ENCODE measurements around the gene LPAR2. TPM values are rescaled to one million over a fixed set of nuclear protein-coding genes. Genes with fewer than 3 reads are reported as not detected.

LPAR2 gene
- total and polyA plus RNA-seq, 2 of the 13 experiments (the other 11 are each of a cell fraction or from before 2014, with no cell fraction given): 0.86 to 3.6 TPM

DNA sequence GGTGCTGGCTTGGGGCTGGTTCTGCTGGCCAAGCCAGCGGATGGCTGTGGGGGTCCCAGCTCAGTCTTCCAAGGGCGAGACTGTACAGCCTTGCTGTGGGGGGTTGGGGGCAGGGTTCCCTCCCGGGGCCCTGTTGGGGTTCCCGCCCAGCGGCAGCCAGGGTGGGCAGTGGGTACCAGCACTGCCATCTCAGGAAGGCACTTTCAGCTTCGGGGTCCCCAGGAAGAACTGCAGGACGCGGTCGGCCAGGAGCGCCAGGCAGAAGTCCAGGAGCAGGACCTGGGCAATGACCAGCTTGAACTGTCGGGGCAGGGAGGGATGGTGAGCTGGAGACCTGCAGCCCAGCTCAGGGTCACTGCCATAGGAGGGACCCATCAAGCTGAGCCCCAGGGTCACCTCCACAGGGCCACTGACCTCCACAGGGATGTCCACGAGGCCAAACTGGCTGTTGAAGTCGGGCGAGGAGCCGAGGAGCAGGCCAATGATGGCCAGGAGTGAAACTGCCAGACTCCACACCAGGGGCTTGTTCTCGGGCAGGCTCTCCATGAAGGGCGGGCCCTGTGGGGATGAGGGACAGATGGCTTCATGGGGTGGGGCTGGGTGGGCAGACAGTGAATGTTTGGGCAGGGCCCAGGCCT, 17.3 kb upstream of the LPAR2 start:
- no peak overlapping the region for H3K27ac ChIP-seq (ENCODE audit: extremely low read length, insufficient read depth, low read length)
- H3K9me3 ChIP-seq (ENCODE audit: low read length): no peaks in the 10 kb centered on the region
- TF ChIP-seq, protein P1, sequence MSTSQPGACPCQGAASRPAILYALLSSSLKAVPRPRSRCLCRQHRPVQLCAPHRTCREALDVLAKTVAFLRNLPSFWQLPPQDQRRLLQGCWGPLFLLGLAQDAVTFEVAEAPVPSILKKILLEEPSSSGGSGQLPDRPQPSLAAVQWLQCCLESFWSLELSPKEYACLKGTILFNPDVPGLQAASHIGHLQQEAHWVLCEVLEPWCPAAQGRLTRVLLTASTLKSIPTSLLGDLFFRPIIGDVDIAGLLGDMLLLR (CRISPR knock-in tag; IDR thresholded peaks at IDR 0.05): no peak
- TF ChIP-seq, protein P2, sequence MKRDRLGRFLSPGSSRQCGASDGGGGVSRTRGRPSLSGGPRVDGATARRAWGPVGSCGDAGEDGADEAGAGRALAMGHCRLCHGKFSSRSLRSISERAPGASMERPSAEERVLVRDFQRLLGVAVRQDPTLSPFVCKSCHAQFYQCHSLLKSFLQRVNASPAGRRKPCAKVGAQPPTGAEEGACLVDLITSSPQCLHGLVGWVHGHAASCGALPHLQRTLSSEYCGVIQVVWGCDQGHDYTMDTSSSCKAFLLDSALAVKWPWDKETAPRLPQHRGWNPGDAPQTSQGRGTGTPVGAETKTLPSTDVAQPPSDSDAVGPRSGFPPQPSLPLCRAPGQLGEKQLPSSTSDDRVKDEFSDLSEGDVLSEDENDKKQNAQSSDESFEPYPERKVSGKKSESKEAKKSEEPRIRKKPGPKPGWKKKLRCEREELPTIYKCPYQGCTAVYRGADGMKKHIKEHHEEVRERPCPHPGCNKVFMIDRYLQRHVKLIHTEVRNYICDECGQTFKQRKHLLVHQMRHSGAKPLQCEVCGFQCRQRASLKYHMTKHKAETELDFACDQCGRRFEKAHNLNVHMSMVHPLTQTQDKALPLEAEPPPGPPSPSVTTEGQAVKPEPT (CRISPR knock-in tag; IDR thresholded peaks at IDR 0.05; ENCODE audit: low read depth): no peak
- TF ChIP-seq RBFOX2 (IDR thresholded peaks at IDR 0.05; ENCODE audit: low read depth, low read length): 0 out of 2 replicates have a peak, but pooled peaks have one; percentile 41
- TF ChIP-seq NCOA1 (CRISPR knock-in tag; IDR thresholded peaks at IDR 0.05): no peak
- peak; percentile 51 for TF ChIP-seq AGO2 (optimal IDR thresholded peaks at IDR 0.05; ENCODE audit: low read depth, low read length)
- in situ Hi-C loops (cut with HindIII; ENCODE audit: extremely low pct_ligation_motif_present, low pct_unique_long_range_greater_than_20kb): no loop called here
- ChIA-PET POLR2A (no interaction called here), CTCF (ENCODE audit: low intra/inter-chr PET ratio, low total read pairs) (interaction anchor here (2.4 kb wide), 1 partner anchor 113 kb away, joined by 23 read pairs; no protein-coding TSS in a partner anchor)
- no peak overlapping the region for H3K4me2 ChIP-seq (ENCODE audit: low read depth, low read length)
- H3K36me3 ChIP-seq (replicated peaks in 1 of 2; ENCODE audit: control insufficient read depth in 1 of 2, insufficient read depth in 2 of 2, low read length in 2 of 2): peaks cover 15 to 49% of the 10 kb centered on the region in 2 experiments; a peak in 4 of 5 replicates
- intact Hi-C loops (cut with micrococcal nuclease; ENCODE audit: unreplicated experiment): no loop called here
- DNase-seq (ENCODE audit: low spot score) (no peak), FAIRE-seq (no peak), ATAC-seq (no peak)
- H3K9ac ChIP-seq (ENCODE audit: insufficient read depth, low read depth, low read length): no peak overlapping the region
- H3K4me1 ChIP-seq (ENCODE audit: insufficient read depth, low read length): no peaks in the 10 kb centered on the region
- no peaks in the 10 kb centered on the region for H4K20me1 ChIP-seq (ENCODE audit: insufficient read depth, low read length)
- H3K79me2 ChIP-seq (ENCODE audit: insufficient read depth, low read length): no peaks in the 10 kb centered on the region
- no peak overlapping the region for H2AFZ ChIP-seq (ENCODE audit: low read length)
- no peaks in the 10 kb centered on the region for H3K27me3 ChIP-seq (ENCODE audit: control insufficient read depth in 1 of 2, insufficient read depth in 2 of 2, low read length in 2 of 2)
- WGBS (ENCODE audit: low lambda C conversion rate): 100% methylated on average over 3 of the region's 17 CpGs
- BruUV-seq (replicated peaks): no TSS peak
- H3K4me3 ChIP-seq (replicated peaks in 1 of 3; ENCODE audit: insufficient read depth in 1 of 3, low read depth in 2 of 3, low read length in 3 of 3): no peak overlapping the region

All from HepG2 (cell line).